RPMI8226 (cell line): ENCODE data around the gene CHAC1.
"Not testable (repeated sequence)": the region's sequence is repeated elsewhere in the genome, so short reads cannot be mapped to it uniquely, and the experiment has no call there.

Experiments used
- DNase-seq: peaks from one replicate; pipeline ENCODE4 v3.0.0-alpha.2; 2015

Gene CHAC1

DNA sequence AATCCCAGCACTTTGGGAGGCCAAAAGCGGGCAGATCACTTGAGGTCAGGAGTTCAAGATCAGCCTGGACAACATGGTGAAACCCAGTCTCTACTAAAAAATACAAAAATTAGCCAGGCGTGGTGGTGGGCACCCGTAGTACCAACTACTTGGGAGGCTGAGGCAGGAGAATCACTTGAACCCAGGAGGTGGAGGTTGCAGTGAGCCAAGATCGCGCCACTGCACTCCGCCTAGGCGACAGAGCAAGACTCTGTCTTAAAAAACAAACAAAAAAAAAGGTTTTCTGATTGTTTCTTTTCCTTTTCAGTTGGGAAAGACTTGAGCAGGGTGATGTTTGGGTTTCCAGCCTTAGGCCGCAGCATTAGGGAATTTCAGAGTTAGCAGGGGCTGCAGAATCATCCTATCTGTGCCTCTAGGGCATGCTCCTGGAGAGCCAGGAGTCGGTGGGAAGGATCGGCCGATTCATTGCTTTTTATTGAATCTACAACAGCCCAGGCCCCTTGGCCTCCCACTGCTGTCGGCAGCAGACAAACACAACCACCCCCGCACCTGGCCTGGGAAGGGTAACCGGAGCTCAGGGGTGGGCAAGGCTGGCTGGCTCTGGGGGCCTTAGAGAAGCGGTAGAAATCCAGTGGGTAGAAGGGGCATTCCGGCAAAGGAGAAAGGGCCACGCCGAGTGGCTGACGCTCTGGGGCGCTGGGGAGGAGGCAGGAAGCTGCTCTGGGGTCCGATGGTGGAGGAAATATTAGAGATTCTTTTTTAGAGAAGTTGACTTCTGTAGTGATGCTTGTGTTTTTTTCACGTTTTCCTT is 6.3 kb downstream of the CHAC1 start:
- DNase-seq, result no peak

DNA sequence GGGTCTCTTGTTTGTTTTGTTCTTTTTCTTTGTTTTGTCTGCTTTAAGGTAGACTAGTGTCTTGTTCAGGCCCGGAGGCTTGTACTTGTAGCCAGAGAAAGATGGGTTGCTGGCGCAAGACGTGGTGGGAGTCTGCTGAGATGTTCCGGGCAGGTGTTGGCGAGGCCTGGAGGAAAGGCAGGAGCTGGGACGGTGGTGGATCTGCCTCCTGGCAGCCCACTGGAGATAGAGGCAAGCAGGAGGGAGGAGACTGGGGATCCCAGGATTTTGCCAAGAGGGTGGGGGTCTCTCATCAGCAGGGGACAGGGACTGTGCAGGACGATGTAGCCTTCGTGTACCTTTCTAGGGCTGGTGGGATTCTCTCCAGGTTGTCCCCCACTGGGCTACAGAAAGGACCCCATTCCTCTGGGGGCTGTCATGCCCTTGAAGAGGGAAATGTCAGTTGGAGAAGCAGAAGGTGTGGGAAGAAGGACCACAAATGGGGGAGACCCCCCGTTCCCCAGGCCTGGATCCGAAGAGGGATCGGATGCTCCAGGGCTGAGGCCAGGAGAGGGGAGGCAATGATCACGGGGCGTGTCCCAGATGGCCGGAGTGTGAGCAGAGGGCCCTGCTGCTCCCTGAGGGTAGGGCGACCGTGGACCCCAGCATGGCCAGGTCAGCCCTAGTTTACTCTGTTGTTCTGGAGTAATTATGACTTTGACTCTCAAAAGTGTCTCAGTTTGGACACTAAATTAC is 7.0 kb downstream of the CHAC1 start:
- DNase-seq, result no peak

DNA sequence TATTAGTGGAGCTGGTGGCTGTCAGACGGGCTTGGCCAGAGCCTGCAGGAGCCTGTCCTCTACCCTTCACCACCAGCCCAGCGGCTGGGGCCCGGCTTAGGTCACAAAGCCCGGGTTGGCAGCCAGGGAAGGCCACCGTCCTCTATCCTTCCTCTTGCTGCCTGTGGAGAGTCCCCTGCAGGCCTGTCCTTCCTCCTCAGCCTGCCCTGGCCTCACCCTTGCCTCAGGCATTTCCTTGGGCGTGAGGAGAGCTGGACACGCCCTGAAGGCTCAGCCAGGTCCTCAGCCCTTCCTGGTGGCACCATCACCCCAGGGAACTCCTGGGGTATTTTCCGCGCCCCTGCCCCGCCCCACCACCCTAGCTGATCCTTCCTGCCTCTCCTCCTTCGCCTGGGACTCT is 7.7 kb downstream of the CHAC1 start:
- no peak for DNase-seq

DNA sequence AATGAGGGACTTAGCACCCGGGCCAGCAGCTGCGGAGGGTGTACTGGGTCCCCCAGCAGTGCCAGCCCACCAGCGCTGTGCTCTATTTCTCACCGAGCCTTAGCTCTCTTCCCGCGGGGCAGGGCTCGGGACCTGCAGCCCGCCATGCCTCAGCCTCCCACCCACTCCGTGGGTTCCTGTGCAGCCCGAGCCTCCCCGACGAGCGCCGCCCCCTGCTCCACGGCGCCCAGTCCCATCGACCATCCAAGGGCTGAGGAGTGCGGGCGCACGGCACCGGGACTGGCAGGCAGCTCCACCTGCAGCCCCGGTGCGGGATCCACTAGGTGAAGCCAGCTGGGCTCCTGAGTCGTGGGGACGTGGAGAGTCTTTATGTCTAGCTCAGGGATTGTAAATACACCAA is 8.5 kb downstream of the CHAC1 start:
- DNase-seq, result not testable (repeated sequence)

DNA sequence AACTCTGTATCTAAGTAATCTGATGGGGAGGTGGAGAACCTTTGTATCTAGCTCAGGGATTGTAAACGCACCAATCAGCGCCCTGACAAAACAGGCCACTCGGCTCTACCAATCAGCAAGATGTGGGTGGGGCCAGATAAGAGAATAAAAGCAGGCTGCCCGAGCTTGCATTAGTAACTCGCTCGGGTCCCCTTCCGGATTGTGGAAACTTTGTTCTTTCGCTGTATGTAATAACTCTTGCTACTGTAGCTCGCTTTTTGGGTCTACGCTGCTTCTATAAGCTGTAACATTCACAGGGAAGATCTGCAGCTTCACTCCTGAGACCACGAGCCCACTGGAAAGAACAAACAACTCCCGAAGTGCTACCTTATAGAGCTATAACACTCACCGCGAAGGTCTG is 9.0 kb downstream of the CHAC1 start:
- not testable (repeated sequence) for DNase-seq

DNA sequence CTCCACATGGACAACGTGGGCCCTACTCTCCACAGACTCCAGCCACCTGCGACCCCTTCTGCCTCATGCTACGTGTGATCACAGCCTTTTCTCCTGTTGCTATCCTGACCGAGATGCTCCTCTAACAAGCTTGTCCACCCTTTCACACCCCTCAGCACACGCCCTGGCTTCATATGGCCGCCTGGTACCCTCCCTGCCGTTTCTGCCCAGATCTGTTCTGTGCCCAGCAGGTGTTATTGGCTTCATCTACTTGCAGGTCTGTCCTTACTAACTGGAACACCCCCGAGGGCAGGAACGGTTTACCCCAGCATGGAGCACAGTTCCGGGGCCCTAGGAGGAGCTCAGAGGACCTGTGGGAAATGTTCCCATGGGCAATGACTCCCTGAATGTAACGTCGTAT is 9.9 kb downstream of the CHAC1 start:
- no peak for DNase-seq

DNA sequence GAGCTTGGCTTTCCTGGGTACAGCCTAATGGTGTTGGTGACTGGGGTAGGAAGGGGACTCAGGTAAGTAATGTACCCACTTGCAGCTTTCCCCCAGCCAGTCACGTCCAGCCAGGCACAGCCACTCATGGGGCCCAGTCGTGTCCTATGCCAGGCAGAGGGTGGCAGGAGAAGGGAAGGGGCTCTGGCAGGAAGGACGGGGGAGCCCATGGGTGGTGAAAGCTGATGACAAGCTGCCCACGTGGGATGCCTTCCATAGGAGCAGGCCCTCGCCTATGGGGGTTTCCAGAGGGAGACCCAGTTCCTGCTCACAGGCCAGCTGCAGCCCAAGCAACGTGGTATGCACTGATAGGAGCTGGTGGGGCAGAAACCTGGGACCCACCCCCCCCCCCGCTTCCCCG is 10.7 kb downstream of the CHAC1 start:
- DNase-seq, result no peak

DNA sequence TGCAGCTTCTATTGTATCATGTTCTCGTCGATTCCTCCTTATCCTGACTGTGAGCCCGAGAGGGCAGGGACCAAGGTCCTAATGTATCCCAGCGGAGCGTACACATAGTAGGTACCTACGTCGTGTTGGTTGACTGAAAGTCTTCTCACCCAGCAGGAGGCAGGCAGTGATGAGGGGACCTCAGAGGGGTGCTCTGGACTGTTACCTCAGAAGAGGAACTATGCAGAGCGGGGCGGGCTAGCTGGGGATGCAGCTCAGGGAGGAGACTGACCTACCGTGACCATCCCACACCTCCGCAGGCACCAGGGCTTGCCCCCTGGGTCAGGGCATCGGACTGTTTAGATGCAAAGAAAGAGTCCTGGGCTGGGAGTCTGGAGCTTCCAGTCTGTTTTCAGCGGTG is 11.4 kb downstream of the CHAC1 start:
- no peak for DNase-seq

DNA sequence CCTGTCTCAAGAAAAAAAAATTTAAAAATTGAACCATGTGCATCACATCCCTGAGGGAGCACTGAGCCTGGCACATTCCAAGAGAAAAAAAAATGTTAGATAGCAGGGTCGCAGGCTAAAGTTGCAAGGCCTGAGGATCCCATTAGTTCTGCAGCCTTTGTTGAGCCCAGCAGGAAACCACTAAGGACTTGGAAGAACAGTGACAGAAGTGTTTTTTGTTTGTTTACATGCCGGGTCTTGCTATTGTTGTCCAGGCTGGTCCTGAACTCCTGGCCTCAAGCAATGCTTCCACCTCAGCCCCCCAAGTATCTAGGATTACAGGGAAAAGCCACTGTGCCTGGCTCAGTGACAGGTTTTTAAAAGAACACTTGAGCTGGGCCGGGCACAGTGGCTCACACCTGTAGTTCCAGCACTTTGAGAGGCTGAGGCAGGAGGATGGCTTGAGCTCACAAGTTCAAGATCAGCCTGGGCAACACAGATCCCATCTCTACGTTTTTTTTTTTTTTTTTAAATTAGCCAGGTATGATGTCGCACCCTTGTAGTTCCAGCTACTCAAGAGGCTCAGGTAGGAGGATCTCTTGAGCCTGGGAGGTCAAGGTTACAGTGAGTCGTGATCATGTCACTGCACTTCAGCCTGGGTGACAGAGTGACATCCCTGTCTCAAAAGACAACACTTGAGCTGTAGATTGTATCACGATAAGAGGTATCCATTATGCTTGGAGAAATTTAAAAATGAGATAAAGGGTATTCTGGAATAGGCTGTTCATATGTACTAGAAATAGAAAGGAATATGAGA is 15.2 kb downstream of the CHAC1 start:
- DNase-seq, result no peak

DNA sequence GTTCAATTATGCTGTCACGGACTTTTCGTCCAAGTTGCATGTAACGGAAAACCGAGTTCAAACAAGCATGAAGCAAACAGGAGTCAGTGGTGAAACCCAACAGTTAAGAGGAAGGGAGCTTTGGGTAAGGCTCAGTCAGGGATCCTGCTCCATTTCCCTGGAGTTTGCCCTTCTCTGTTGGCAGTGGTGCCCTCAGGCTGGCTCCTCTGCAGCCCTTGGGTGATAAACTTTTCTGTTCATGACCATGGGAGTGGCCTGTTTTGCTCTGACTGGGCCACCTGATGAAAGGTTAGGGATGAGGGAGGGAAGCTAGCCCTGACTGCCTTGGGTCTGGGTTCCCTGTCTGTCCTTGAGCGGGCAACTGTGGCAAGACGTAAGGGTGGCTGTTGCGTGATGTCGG is 16.1 kb downstream of the CHAC1 start:
- no peak for DNase-seq

DNA sequence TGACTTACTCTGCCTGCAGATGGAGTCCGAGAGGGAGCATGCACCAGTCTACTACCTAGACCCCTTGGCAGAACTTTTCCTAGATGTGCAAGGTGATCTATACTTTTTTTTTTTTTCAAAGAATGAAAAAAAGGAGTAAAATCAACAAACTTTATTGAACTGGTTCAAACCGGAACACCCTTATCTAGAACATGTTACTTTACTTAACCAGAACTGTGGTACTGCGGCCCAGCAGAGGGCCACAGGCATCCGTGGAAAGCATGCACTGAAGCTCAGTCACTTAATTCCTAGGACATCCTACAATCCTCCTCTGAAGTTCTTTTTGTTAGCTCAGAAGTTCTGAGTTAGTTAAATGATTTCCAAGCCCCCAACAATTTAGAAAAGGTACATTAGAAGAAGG is 21.6 kb downstream of the CHAC1 start:
- no peak for DNase-seq

DNA sequence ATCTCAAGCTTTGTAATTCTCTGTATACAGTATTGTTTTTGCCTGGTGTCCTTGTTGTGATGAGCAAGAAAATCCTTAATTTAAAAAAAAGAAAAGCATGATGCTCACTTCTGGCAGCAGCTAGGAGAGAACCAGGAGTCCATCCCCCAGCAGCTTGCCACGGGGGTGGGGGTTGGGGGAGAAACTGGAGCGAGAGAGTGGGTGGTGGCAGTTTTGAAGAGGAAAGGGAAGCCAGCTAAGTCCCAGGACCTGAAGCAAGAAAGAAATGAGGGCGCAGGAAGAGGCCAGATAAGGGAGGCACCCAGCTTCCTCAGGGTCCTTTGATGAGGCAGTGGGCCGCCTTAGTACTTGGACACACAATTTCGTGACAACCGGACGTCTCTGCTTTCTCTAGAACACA is 23.5 kb downstream of the CHAC1 start:
- DNase-seq, result no peak

DNA sequence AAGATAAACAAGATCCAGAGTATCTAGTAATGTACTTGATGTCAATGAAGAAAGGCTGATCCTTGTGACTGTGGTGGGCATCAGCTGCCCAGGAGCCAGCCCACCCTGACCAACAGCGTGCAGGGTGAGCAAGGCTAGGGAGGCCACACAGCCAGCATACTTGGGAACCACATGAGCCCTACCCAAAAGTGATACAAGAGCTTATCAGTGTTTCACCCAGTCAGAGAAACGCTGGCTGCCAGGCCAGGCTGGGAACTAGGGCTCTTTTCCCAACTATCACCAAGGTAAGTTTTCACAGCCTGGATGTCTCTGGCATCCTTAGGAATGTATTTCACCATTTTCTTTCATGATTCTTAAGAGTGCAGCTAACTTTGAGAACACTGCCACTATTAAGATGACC is 24.9 kb downstream of the CHAC1 start:
- no peak for DNase-seq

DNA sequence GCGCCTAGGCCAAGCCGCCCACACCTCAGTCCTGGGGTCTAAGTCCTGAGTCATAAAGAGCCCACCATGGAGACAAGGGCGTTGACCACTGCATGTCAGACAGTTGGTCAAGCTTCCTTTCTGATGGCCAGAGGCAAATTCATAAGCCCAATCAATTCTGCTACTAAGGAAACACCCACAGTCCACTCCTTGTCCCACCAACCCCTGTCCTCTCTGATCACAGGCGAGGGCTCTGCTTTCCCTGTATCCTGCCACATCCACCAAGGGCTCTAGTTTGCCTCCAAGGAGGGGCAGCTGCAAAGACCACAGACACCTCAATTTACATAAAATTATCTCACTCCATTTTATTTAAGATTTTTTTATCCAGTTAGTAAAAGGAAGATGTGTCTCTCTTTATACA is 25.3 kb downstream of the CHAC1 start:
- no peak for DNase-seq

DNA sequence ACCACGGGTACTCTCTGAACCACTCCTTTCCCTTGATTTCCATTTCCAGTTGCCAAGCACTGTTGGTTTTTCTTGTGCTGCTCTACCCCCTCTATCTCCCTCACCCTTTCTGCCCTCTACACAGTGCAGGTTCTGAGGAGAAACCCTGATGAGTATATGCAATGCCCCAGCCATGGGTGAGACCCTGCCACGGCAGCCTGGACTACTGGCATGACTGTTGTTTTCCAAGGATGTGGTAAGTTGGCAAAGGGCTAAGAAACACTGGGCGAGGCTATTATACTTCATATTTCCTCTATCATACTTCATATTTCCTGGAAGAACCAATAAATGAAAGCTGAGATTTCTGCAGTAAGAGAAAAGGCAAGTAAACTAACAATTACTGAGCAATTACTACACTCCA is 27.9 kb downstream of the CHAC1 start:
- no peak for DNase-seq

DNA sequence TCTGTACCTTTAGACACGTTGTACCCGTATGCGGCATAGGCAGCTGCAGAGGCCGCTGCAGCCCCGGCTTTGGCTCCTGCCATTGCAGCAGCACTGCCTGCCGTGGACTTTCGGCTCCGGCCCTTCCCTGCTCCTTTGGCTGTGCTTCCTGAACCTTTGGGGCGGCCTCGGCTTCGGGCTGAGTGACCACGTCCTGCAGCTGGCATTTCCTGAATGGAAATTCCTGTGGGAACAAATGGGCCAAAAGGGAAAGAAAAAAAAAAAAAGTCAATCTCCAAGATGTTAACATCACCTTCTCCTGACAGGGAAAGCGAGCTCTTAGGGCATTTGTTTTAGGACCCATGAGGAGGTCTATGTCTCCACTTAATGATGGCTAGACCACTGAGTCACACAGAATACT is 29.6 kb downstream of the CHAC1 start:
- no peak for DNase-seq

DNA sequence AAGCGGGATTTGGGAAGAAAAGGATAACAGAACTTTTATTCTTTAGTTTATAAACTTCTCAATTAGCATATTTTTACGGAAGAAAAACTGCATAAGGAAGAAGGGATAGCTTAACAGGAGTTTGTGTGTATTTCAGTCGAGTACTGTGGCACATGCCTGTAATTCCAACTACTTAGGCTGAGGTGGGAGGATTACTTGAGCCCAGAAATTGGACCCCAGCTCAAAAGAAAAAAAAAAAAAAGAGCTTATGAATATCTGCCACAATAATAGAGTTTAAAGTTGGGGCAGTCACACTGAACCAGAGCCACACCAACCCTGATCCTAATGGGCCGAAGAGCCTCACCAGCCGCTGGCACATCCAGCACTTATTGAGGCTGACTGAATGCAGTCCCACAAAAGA is 31.1 kb downstream of the CHAC1 start:
- no peak for DNase-seq

DNA sequence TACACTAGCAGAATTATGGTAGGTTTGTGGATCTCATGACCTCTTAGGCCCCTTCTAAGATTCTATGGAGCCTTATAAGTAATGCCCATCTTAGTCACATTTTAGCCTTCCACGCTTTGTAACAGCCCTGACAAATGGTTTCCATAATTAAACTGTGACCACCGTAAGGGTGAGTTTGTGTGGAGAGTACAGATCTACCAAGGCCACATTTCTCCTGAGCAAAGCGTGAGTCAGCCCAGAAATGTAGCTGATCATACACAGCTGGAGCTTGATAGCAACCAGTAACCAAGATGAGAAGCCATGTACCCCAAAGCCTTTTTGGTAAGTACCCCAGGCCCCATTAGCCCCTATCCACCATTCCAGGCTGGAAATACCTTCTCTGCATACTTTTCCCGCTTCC is 31.7 kb downstream of the CHAC1 start:
- no peak for DNase-seq

DNA sequence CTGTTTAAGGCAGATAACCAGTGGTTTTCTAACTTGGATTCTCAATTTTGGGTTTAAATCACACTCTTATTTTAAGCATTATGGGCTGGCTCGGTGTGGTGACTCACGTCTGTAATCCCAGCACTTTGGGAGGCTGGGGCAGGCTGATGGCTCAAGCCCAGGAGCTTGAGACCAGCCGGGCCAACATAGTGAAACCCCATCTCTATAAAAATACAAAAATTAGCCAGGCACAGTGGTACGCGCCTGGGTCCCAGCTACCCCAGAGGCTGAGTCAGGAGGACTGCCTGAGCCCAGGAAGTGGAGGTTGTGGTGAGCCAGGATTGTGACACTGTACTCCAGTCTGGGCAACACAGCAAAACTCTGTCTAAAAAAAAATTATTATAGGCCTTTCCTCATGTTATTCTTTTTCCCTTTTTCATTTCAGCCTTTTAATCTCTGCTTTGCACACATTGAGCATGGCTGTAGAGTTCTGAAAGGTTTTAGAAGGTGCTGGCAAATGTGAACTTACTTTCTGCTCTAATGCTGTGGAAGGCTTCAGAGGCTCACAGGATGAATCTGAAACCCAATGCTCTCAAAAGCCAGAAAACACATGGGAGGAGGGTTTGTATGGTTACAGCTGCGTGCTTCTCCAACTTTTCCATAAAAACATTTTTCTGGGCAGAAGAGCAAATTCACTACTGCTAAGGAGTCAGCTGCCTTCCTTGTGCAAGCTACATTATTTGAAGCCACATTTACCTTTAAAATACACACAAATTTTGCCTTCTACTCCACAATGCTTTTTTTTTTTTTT is 32.5 kb downstream of the CHAC1 start:
- DNase-seq, result no peak

DNA sequence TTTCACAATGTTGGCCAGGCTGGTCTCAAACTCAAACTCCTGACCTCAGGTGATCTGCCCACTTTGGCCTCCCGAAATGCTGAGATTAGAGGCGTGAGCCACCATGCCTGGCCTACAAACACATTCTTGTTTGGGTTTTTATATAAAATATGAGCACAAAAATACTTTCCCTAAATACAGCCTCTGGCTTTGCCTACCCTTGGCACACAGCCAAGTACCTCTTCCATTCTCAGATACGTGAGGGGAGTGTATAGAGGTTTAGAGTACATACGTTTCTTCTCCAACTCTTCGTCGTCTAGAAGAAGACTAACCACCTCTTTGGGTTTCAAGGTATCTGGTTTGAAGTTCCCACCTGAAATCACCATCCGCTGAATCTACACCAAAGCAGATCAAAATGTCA is 33.5 kb downstream of the CHAC1 start:
- no peak for DNase-seq

DNA sequence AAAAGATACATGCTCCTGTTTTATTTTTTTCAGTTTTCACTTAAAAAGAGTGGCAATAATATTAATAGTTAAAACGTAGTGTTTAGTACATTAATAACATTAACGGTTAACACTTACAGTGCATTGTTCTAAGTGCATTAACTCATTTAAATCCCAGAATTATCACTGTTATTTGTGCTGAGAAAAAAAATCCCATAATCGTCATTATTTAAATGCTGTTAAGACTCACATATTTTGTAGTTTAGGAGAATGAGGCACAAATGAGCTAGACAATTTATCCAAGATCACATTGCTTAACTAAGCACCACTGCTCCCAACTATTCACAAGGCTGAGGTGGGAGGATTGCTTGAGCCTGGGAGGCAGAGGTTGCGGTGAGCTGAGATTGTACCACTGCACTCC is 34.9 kb downstream of the CHAC1 start:
- DNase-seq, result no peak

DNA sequence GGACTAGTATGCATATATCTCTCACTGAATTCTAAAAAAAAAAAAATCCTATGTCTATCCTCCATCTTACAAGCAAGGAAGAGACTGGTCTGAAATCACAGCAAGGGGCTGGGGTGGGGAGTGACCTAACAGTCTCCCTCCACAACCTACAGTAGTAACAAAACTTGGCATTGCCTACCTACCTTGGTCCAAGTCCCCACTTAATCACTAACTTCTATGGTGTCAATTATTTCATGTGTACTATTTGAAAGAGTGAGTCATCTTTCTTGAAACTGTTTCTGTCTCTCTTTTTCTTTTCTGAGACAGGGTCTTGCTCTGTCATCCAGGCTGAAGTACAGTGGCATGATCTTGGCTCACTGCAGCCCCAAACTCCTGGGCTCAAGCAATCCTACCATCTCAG is 36.8 kb downstream of the CHAC1 start:
- DNase-seq, result no peak

DNA sequence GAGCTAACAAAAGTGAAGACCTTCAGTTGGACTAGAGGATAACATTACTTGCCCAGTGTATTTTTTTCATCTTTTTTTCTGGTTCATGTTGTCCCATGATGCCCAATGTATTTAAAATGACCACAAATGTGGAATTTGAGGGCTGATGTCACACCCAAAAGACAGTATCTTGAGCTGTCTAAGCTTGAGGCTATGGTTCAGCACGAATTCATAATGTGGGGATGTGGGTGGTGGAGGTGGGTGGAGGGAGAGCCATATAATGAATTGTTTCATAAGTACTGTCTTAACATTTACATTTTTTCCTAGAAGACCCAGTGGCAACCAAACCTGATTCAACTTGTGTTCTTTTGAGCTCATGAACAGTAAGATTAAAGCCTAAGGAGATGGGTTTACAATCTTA is 37.5 kb downstream of the CHAC1 start:
- no peak for DNase-seq
